Psoas muscle (tissue), 8 donors: ENCODE data around the gene IQCH. TPM values are rescaled to one million over a fixed set of nuclear protein-coding genes. Genes with fewer than 3 reads are reported as not detected.

Experiments
- ATAC-seq, 4 donors: fragments of 200-7000 bp; cut with Tn5 transposase; one replicate each; pipeline ENCODE4 v1.9.1; 2020; ENCODE audit warnings: moderate library complexity in 3 of 4, mild to moderate bottlenecking in 2 of 4
- DNase-seq, 2 donors: peaks; one replicate each; pipeline ENCODE4 v3.0.0-alpha.2; 2020
- H3K27ac ChIP-seq: fragments of 200-600 bp; one replicate; pipeline ENCODE4 v1.8.0; 2022
- H3K27me3 ChIP-seq, 3 donors: fragments of 200-600 bp in 1 of 3; one replicate each; pipeline versions ENCODE4 v1.6.1 to v1.8.0; 2013 to 2022; ENCODE audit warnings: low read length in 2 of 3, mild to moderate bottlenecking in 2 of 3, moderate library complexity in 1 of 3; ENCODE audit not compliant: insufficient read depth in 3 of 3
- H3K36me3 ChIP-seq, 2 donors: fragments of 200-600 bp in 1 of 2; one replicate each; pipeline versions ENCODE4 v1.6.1 to v1.8.0; 2013 to 2022; ENCODE audit warnings: low read depth in 1 of 2, mild to moderate bottlenecking in 1 of 2, moderate library complexity in 1 of 2; ENCODE audit not compliant: insufficient read depth in 1 of 2
- H3K4me1 ChIP-seq: fragments of 200-600 bp; one replicate; pipeline ENCODE4 v1.8.0; 2022
- H3K4me3 ChIP-seq: fragments of 200-600 bp; one replicate; pipeline ENCODE4 v1.8.0; 2022; ENCODE audit warnings: mild to moderate bottlenecking
- H3K9me3 ChIP-seq: fragments of 200-600 bp; one replicate; pipeline ENCODE4 v1.8.0; 2022
- CTCF ChIP-seq: fragments of 200-600 bp; IDR thresholded peaks from one replicate; pipeline ENCODE4 v1.8.0; 2022; ENCODE audit warnings: antibody characterized with exemption
- WGBS, 3 donors: extraction: QIAGEN DNeasy Blood & Tissue Kit; methylation state at CpG; one replicate each; pipeline versions ENCODE4 v1.1.6 to v1.1.7; 2013; 5-methylcytosine and 5-hydroxymethylcytosine counted together
- intact Hi-C, 2 donors: fragments of 100-400 bp; cut with DNase I; formaldehyde crosslinking; loops; one replicate each; pipeline versions ENCODE4 v1.11.0 to v1.14.2; 2022
- polyA plus RNA-seq, 3 donors: library from polyadenylated mRNA; stranded (reverse); fragments of 200-250 nt; gene quantifications; one replicate each; pipeline ENCODE4 v1.2.3, GENCODE V29; 2013
- total RNA-seq, 4 donors: library from RNA; stranded (reverse); fragmentation: NEBNext Ultra II Directional in 2 of 4; extraction: Animal tissue kit (Norgen Biotek cat#: 25700) in 2 of 4; gene quantifications; one replicate each; pipeline versions ENCODE4 v1.2.1 to v1.2.4, GENCODE V29; 2021 to 2023
- donor health status: healthy with polysubstance abuse.
- donor health status: DM: no; HTN: no; CAD: no; lungs with moderate emphysema.
- donor health status: Bipolar disorder and iron deficiency.
- donor health status: healthy.
- donor health status: DM: yes; HTN: yes; CAD: no.
- donor health status: DM: no; HTN: no; CAD: no.
- donor health status: DM: no; HTN: no; CAD: no.
- donor health status: DM: yes; HTN: yes; CAD: no.

Gene IQCH
- total and polyA plus RNA-seq, 7 donors: 0.27 to 1.0 (median 0.60) TPM

GRCh38 chr15:67531379-67531914, 276.9 kb downstream of the IQCH start:
- intact Hi-C loops: no loop called here
- Histone ChIP-seq H3K9me3 (no peaks in the 10 kb centered on the region), H3K4me1 (peaks cover 30% of the 10 kb centered on the region), H3K36me3 (peaks cover 3 to 19% of the 10 kb centered on the region in 2 donors), H3K27me3 (no peaks in the 10 kb centered on the region), H3K27ac (no peak overlapping the region), H3K4me3 (no peak overlapping the region)
- ATAC-seq: no peak
- no peak for DNase-seq
- no peak for TF ChIP-seq CTCF
- 69 to 76% (median 72%) methylated on average over 3 of the region's 3 CpGs for WGBS, 3 donors

- no peak for DNase-seq
- no peaks in the 10 kb centered on the region for H3K27me3 ChIP-seq
- H3K9me3 ChIP-seq: no peaks in the 10 kb centered on the region
- intact Hi-C loops: no loop called here
- WGBS, 3 donors: 28 to 42% (median 32%) methylated on average over 1 of the region's 1 CpG
- ATAC-seq: peak in 3 of 4 donors; percentile 63 to 90 (median 73)
- H3K27ac ChIP-seq: no peak overlapping the region
- no peak for TF ChIP-seq CTCF
- peaks cover 6% of the 10 kb centered on the region for H3K4me1 ChIP-seq
- H3K36me3 ChIP-seq: peaks cover 3 to 9% of the 10 kb centered on the region in 2 donors
- H3K4me3 ChIP-seq: no peak overlapping the region
Observed at GRCh38 chr15:67533873-67534272, 279.3 kb downstream of the IQCH start.

GRCh38 chr15:67534360-67534759, 279.8 kb downstream of the IQCH start:
- intact Hi-C loops: no loop called here
- TF ChIP-seq CTCF: no peak

GRCh38 chr15:67537771-67538170, 283.2 kb downstream of the IQCH start:
- H3K27ac ChIP-seq: no peak overlapping the region
- no peak overlapping the region for H3K4me3 ChIP-seq
- no peak for TF ChIP-seq CTCF
- intact Hi-C loops: no loop called here
- WGBS, 3 donors: 100% methylated on average over 1 of the region's 1 CpG
- H3K27me3 ChIP-seq: no peaks in the 10 kb centered on the region
- H3K4me1 ChIP-seq: peaks cover 5% of the 10 kb centered on the region
- ATAC-seq (no peak), DNase-seq (no peak)
- no peaks in the 10 kb centered on the region for H3K9me3 ChIP-seq
- no peaks in the 10 kb centered on the region for H3K36me3 ChIP-seq

More at GRCh38 chr15:67534360-67534759, 279.8 kb downstream of the IQCH start:
- no peak overlapping the region for H3K27ac ChIP-seq
- H3K36me3 ChIP-seq: peaks cover 0 to 9% of the 10 kb centered on the region in 2 donors
- WGBS, 3 donors: 89 to 100% (median 93%) methylated on average over 1 of the region's 1 CpG
- ATAC-seq: no peak
- peaks cover 5% of the 10 kb centered on the region for H3K4me1 ChIP-seq
- no peaks in the 10 kb centered on the region for H3K27me3 ChIP-seq
- no peaks in the 10 kb centered on the region for H3K9me3 ChIP-seq
- no peak for DNase-seq
- H3K4me3 ChIP-seq: no peak overlapping the region
